Right kidney (tissue), 1 donor: Measurements from ENCODE around the gene MEAF6.

Experiments used
- DNase-seq: peaks from one replicate; pipeline ENCODE4 v3.0.0-alpha.2; 2016

Gene MEAF6

GRCh38 chr1:37474046-37474696, 40.4 kb downstream of the MEAF6 start, which contains the start of gene ZC3H12A:
Gene ZC3H12A, plus strand, starts transcription at chr1:37474580. Its CDS starts 917 bp downstream, at chr1:37475497.
- DNase-seq = peak; percentile 88

GRCh38 chr1:37473431-37474045, 41.0 kb downstream of the MEAF6 start:
- DNase-seq = no peak

- no peak for DNase-seq
Measured at GRCh38 chr1:37472994-37473393, 41.6 kb downstream of the MEAF6 start.

GRCh38 chr1:37472281-37472680, 42.3 kb downstream of the MEAF6 start:
- no peak for DNase-seq

- DNase-seq = no peak
Measured at GRCh38 chr1:37471345-37472231, 43.0 kb downstream of the MEAF6 start.

- DNase-seq = no peak
Measured at GRCh38 chr1:37469386-37469785, 45.2 kb downstream of the MEAF6 start.

GRCh38 chr1:37468037-37468436, 46.5 kb downstream of the MEAF6 start:
- DNase-seq = no peak

- no peak for DNase-seq
Measured at GRCh38 chr1:37465593-37466517, 48.7 kb downstream of the MEAF6 start.

- DNase-seq = no peak
Measured at GRCh38 chr1:37464443-37464842, 50.1 kb downstream of the MEAF6 start.

GRCh38 chr1:37461698-37462436, 52.7 kb downstream of the MEAF6 start:
- no peak for DNase-seq

GRCh38 chr1:37458551-37458950, 56.0 kb downstream of the MEAF6 start:
- no peak for DNase-seq

GRCh38 chr1:37456614-37457013, 58.0 kb downstream of the MEAF6 start:
- no peak for DNase-seq

- no peak for DNase-seq
Measured at GRCh38 chr1:37455516-37455915, 59.0 kb downstream of the MEAF6 start.

- DNase-seq = no peak
Measured at GRCh38 chr1:37453647-37454046, 60.9 kb downstream of the MEAF6 start.

GRCh38 chr1:37452416-37452815, 62.1 kb downstream of the MEAF6 start:
- no peak for DNase-seq

GRCh38 chr1:37449936-37450335, 64.6 kb downstream of the MEAF6 start:
- no peak for DNase-seq

GRCh38 chr1:37448691-37449417, 65.7 kb downstream of the MEAF6 start:
- no peak for DNase-seq

GRCh38 chr1:37448185-37448584, 66.4 kb downstream of the MEAF6 start:
- no peak for DNase-seq

GRCh38 chr1:37446874-37447273, 67.7 kb downstream of the MEAF6 start:
- DNase-seq = no peak

GRCh38 chr1:37442644-37443043, 71.9 kb downstream of the MEAF6 start:
- no peak for DNase-seq
